HUES64 (cell line): ENCODE data around the gene NRIP1.

Experiments used
- H3K27ac ChIP-seq: 2 replicates; pipeline ENCODE4 v1.7.0; 2013; ENCODE audit warnings: low read depth, low read length, inconsistent platforms
- H3K27me3 ChIP-seq: 2 replicates; pipeline ENCODE4 v1.6.1; 2013; ENCODE audit warnings: mild to moderate bottlenecking, low read length; ENCODE audit not compliant: insufficient read depth
- H3K36me3 ChIP-seq: 2 replicates; pipeline ENCODE4 v1.6.1; 2013; ENCODE audit warnings: mild to moderate bottlenecking, low read length; ENCODE audit not compliant: insufficient read depth
- H3K4me1 ChIP-seq: 2 replicates; pipeline ENCODE4 v1.6.1; 2013; ENCODE audit warnings: mild to moderate bottlenecking, low read length, moderate library complexity; ENCODE audit not compliant: insufficient read depth
- H3K4me3 ChIP-seq: 2 replicates; pipeline ENCODE4 v1.5.1; 2013; ENCODE audit warnings: mild to moderate bottlenecking, low read length, moderate library complexity
- H3K9ac ChIP-seq: 2 replicates; pipeline ENCODE4 v1.6.1; 2013; ENCODE audit warnings: mild to moderate bottlenecking, low read depth, low read length
- H3K9me3 ChIP-seq: 2 replicates; pipeline ENCODE4 v1.6.1; 2013; ENCODE audit warnings: low read depth, low read length; ENCODE audit not compliant: insufficient read depth
- WGBS: fragments of 150-250, 120-280 bp; methylation state at CpG from one replicate; pipeline ENCODE4 v1.1.7; 2013; ENCODE audit warnings: missing lambda C conversion rate; 5-methylcytosine and 5-hydroxymethylcytosine counted together

Gene NRIP1

DNA sequence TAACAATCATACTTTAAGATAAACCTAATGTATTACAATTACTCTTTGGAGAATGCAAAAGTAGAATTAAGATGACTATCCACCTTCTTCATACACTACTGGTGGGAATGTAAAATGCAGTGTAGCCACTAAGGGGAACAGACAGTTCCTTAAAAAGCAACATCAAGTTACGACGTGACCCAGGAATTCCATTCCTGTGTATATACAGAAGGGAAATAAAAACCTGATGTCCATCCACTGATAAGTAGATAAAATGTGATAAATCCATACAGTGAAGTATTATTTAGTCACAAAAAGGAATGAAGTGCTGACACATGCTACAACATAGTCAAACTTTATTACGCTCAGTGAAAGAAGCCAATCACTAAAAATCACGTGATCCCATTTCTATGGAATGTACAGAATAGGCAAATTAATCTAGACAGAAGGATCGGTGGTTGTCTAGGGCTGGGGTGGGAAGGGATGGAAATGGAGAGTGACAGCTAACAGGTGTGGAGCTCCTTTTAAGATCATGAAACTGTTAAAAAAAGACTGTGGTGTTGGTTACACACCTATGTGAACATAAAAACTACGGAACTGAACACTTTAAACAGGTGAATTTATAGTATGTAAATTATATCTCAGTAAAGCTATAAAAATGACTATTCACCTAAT is 42.1 kb downstream of the NRIP1 start:
- no peak overlapping the region for H3K27ac ChIP-seq
- WGBS = 90% methylated on average over 5 of the region's 6 CpGs
- H3K4me3 ChIP-seq = no peak overlapping the region
- H3K27me3 ChIP-seq = no peaks in the 10 kb centered on the region
- H3K36me3 ChIP-seq = no peaks in the 10 kb centered on the region
- H3K4me1 ChIP-seq = no peaks in the 10 kb centered on the region
- no peak overlapping the region for H3K9ac ChIP-seq
- H3K9me3 ChIP-seq = no peaks in the 10 kb centered on the region

GRCh38 chr21:15020797-15021196 is 44.0 kb downstream of the NRIP1 start:
- H3K4me1 ChIP-seq = no peaks in the 10 kb centered on the region
- H3K27ac ChIP-seq = no peak overlapping the region
- no peaks in the 10 kb centered on the region for H3K36me3 ChIP-seq
- no peak overlapping the region for H3K4me3 ChIP-seq
- H3K9me3 ChIP-seq = no peaks in the 10 kb centered on the region
- no peaks in the 10 kb centered on the region for H3K27me3 ChIP-seq
- H3K9ac ChIP-seq = no peak overlapping the region

GRCh38 chr21:15018382-15018781 is 46.4 kb downstream of the NRIP1 start:
- Histone ChIP-seq H3K9me3 (no peaks in the 10 kb centered on the region), H3K27me3 (no peaks in the 10 kb centered on the region), H3K4me3 (no peak overlapping the region), H3K27ac (no peak overlapping the region), H3K4me1 (no peaks in the 10 kb centered on the region), H3K36me3 (no peaks in the 10 kb centered on the region), H3K9ac (no peak overlapping the region)
- WGBS = 85% methylated on average over 1 of the region's 2 CpGs

- no peaks in the 10 kb centered on the region for H3K4me1 ChIP-seq
- H3K36me3 ChIP-seq = no peaks in the 10 kb centered on the region
- no peak overlapping the region for H3K9ac ChIP-seq
- WGBS = 96% methylated on average over 5 of the region's 5 CpGs
- no peak overlapping the region for H3K4me3 ChIP-seq
- no peaks in the 10 kb centered on the region for H3K27me3 ChIP-seq
- no peak overlapping the region for H3K27ac ChIP-seq
- no peaks in the 10 kb centered on the region for H3K9me3 ChIP-seq
Observed at GRCh38 chr21:15015622-15016471, 49.0 kb downstream of the NRIP1 start.

GRCh38 chr21:15014221-15014620 is 50.6 kb downstream of the NRIP1 start:
- H3K27me3 ChIP-seq = no peaks in the 10 kb centered on the region
- H3K9ac ChIP-seq = no peak overlapping the region
- no peak overlapping the region for H3K4me3 ChIP-seq
- no peaks in the 10 kb centered on the region for H3K4me1 ChIP-seq
- no peaks in the 10 kb centered on the region for H3K9me3 ChIP-seq
- whole genome bisulfite sequencing = 94% methylated on average over 2 of the region's 2 CpGs
- H3K36me3 ChIP-seq = no peaks in the 10 kb centered on the region
- H3K27ac ChIP-seq = no peak overlapping the region

GRCh38 chr21:15011967-15012366 is 52.8 kb downstream of the NRIP1 start:
- H3K27ac ChIP-seq = no peak overlapping the region
- H3K4me1 ChIP-seq = 0 out of 2 replicates have a peak, but pooled peaks cover under 1% of the 10 kb centered on the region
- H3K4me3 ChIP-seq = no peak overlapping the region

GRCh38 chr21:15010645-15011044 is 54.2 kb downstream of the NRIP1 start:
- Histone ChIP-seq H3K36me3 (no peaks in the 10 kb centered on the region), H3K27ac (no peak overlapping the region), H3K9me3 (no peaks in the 10 kb centered on the region), H3K4me3 (no peak overlapping the region), H3K9ac (no peak overlapping the region), H3K4me1 (peaks cover 14% of the 10 kb centered on the region), H3K27me3 (peaks cover 28% of the 10 kb centered on the region)
- WGBS = 93% methylated on average over 3 of the region's 4 CpGs

More at GRCh38 chr21:15011967-15012366, 52.8 kb downstream of the NRIP1 start:
- WGBS = 81% methylated on average over 1 of the region's 2 CpGs
- Histone ChIP-seq H3K27me3 (peaks cover 17% of the 10 kb centered on the region; the same call in 1 of the 2 replicates), H3K36me3 (no peaks in the 10 kb centered on the region), H3K9me3 (no peaks in the 10 kb centered on the region), H3K9ac (no peak overlapping the region)

GRCh38 chr21:15009837-15010363 is 54.9 kb downstream of the NRIP1 start:
- no peak overlapping the region for H3K9ac ChIP-seq
- H3K27ac ChIP-seq = no peak overlapping the region
- H3K27me3 ChIP-seq = peaks cover 33% of the 10 kb centered on the region
- no peak overlapping the region for H3K4me3 ChIP-seq
- WGBS = 100% methylated on average over 2 of the region's 3 CpGs
- H3K36me3 ChIP-seq = no peaks in the 10 kb centered on the region
- peaks cover 20% of the 10 kb centered on the region for H3K4me1 ChIP-seq
- no peaks in the 10 kb centered on the region for H3K9me3 ChIP-seq

GRCh38 chr21:15007716-15008296 is 57.0 kb downstream of the NRIP1 start:
- WGBS = 96% methylated on average over 11 of the region's 11 CpGs
- H3K4me1 ChIP-seq = peaks cover 27% of the 10 kb centered on the region

DNA sequence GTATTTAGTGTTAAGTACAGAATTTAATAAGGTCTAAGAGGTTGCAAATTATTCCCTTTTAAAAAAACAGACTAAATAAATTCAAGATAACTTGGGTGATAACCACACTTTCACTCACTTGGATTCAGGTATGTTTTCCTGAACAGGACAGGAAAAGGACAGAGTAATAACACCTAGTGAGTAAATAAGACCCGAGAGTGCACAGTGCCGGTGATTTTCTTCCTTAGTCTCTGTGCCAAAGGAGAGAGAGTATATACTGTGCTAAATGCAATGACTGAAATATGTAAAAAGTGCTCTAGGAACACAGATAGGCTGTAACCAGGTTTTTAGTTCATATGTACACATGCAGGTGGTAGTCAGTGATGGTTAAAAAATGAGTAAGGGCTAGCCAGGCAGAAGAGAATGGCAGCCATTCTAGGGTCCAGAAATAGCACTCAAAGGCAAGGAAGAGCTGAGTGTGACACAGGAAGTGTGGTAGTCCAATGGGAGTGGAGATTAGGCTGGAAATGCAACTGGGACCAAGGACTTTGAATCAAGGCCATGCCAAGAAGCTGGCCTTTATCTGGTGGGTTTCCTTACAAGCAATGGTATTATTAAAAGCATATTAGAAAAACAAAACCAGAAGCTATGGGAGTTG is 58.1 kb downstream of the NRIP1 start:
- 89% methylated on average over 2 of the region's 2 CpGs for WGBS
- Histone ChIP-seq H3K9ac (no peak overlapping the region), H3K9me3 (no peaks in the 10 kb centered on the region), H3K4me3 (no peak overlapping the region), H3K36me3 (no peaks in the 10 kb centered on the region), H3K4me1 (peaks cover 38% of the 10 kb centered on the region), H3K27ac (no peak overlapping the region), H3K27me3 (peaks cover 65% of the 10 kb centered on the region)

More at GRCh38 chr21:15007716-15008296, 57.0 kb downstream of the NRIP1 start:
- Histone ChIP-seq H3K9me3 (no peaks in the 10 kb centered on the region), H3K4me3 (no peak overlapping the region), H3K36me3 (no peaks in the 10 kb centered on the region), H3K27ac (no peak overlapping the region), H3K27me3 (peaks cover 54% of the 10 kb centered on the region), H3K9ac (no peak overlapping the region)

DNA sequence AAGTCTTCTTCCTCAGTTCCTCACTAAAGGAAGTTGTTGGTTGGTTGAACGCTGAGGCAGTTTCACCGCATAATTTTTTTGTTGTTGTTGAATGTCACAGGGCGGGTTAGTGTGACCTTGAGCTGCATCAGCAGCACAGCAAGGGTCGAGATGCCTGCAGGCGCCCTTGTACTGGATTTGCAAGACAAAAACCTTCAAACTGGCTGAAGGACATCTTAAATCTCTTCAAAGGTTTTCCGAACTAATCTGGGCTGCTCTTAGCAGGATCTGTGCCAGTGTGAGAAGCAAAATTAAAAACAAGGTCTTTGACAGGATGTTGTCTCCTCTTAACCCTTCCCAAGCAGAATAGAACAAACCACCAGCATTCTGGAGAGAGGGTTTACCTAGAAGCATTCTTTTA is 59.4 kb downstream of the NRIP1 start:
- WGBS = 0% methylated on average over 6 of the region's 6 CpGs
- Histone ChIP-seq H3K27ac (no peak overlapping the region; the same call in 1 of the 2 replicates), H3K4me3 (no peak overlapping the region), H3K4me1 (peaks cover 40% of the 10 kb centered on the region), H3K9me3 (no peaks in the 10 kb centered on the region), H3K27me3 (peaks cover 66% of the 10 kb centered on the region), H3K9ac (no peak overlapping the region), H3K36me3 (no peaks in the 10 kb centered on the region)
